Endodermal cell (in vitro differentiated cells): ENCODE results near the gene ZBP1. TPM values are rescaled to one million over a fixed set of nuclear protein-coding genes. Genes with fewer than 3 reads are reported as not detected.
A peak's percentile ranks its signal among the peaks of the same experiment; 100 is the strongest.

Source experiments
- DNase-seq: peaks from one replicate; pipeline ENCODE4 v3.0.0-alpha.2; 2017
- H3K27ac ChIP-seq: 2 replicates; pipeline ENCODE4 v1.5.1; 2013; ENCODE audit warnings: mild to moderate bottlenecking, low read depth, low read length, moderate library complexity
- H3K27me3 ChIP-seq: 2 replicates; pipeline ENCODE4 v1.6.1; 2013; ENCODE audit warnings: mild to moderate bottlenecking, low read length, moderate library complexity; ENCODE audit not compliant: insufficient read depth, control insufficient read depth, poor library complexity, severe bottlenecking
- H3K36me3 ChIP-seq: 2 replicates; pipeline ENCODE4 v1.7.0; 2013; ENCODE audit warnings: mild to moderate bottlenecking, low read length, moderate library complexity; ENCODE audit not compliant: control insufficient read depth, insufficient read depth
- H3K4me1 ChIP-seq: one replicate; pipeline ENCODE4 v1.7.0; 2013; ENCODE audit warnings: low read length; ENCODE audit not compliant: control insufficient read depth, insufficient read depth
- H3K4me3 ChIP-seq: 2 replicates; pipeline ENCODE4 v1.5.1; 2013; ENCODE audit warnings: mild to moderate bottlenecking, low read length, moderate library complexity
- H3K9ac ChIP-seq: 2 replicates; pipeline ENCODE4 v1.6.1; 2013; ENCODE audit warnings: mild to moderate bottlenecking, low read length, moderate library complexity; ENCODE audit not compliant: poor library complexity, severe bottlenecking; ENCODE audit errors: extremely low read depth
- H3K9me3 ChIP-seq: 2 replicates; pipeline ENCODE4 v1.6.1; 2013; ENCODE audit warnings: mild to moderate bottlenecking, low read length, moderate library complexity; ENCODE audit not compliant: control insufficient read depth
- H3K27ac Mint-ChIP-seq: 2 replicates; pipeline ENCODE4 v1.8.0; 2020; ENCODE audit warnings: mixed read lengths
- H3K27me3 Mint-ChIP-seq: 2 replicates; pipeline ENCODE4 v1.8.0; 2021; ENCODE audit warnings: mild to moderate bottlenecking, mixed read lengths; ENCODE audit not compliant: insufficient read depth
- H3K36me3 Mint-ChIP-seq: 2 replicates; pipeline ENCODE4 v1.8.0; 2020; ENCODE audit warnings: low read depth, mixed read lengths
- H3K4me1 Mint-ChIP-seq: 2 replicates; pipeline ENCODE4 v1.8.0; 2020; ENCODE audit warnings: mixed read lengths
- H3K4me3 Mint-ChIP-seq: 2 replicates; pipeline ENCODE4 v1.8.0; 2020; ENCODE audit warnings: mild to moderate bottlenecking, moderate library complexity, mixed read lengths
- H3K9me3 Mint-ChIP-seq: 2 replicates; pipeline ENCODE4 v1.8.0; 2020; ENCODE audit warnings: mild to moderate bottlenecking, mixed read lengths
- WGBS, 2 experiments: methylation state at CpG; one replicate each; pipeline versions ENCODE4 v1.1.5 to v1.1.7; 2013; ENCODE audit warnings: missing lambda C conversion rate in 2 of 2, mixed read lengths in 1 of 2; ENCODE audit not compliant: insufficient coverage in 1 of 2, insufficient read length in 1 of 2; 5-methylcytosine and 5-hydroxymethylcytosine counted together
- total RNA-seq, 2 donors: library from RNA; stranded (reverse); fragmentation: NEBNext Ultra II Directional in 1 of 2; extraction: Animal tissue kit (Norgen Biotek cat#: 25700) in 1 of 2; gene quantifications; 2 replicates in 1 of 2; 3 replicates in 1 of 2; pipeline ENCODE4 v1.2.1, GENCODE V29; 2021
- TF ChIP-seq, protein P1 (sequence below): fragments of 200-600 bp; sonication (generic); conservative IDR thresholded peaks from 2 replicates; pipeline ENCODE4 v1.5.0; 2021; ENCODE audit warnings: antibody characterized with exemption, mild to moderate bottlenecking

Gene ZBP1
- total RNA-seq, 2 donors from 2014 or later: not detected

DNA sequence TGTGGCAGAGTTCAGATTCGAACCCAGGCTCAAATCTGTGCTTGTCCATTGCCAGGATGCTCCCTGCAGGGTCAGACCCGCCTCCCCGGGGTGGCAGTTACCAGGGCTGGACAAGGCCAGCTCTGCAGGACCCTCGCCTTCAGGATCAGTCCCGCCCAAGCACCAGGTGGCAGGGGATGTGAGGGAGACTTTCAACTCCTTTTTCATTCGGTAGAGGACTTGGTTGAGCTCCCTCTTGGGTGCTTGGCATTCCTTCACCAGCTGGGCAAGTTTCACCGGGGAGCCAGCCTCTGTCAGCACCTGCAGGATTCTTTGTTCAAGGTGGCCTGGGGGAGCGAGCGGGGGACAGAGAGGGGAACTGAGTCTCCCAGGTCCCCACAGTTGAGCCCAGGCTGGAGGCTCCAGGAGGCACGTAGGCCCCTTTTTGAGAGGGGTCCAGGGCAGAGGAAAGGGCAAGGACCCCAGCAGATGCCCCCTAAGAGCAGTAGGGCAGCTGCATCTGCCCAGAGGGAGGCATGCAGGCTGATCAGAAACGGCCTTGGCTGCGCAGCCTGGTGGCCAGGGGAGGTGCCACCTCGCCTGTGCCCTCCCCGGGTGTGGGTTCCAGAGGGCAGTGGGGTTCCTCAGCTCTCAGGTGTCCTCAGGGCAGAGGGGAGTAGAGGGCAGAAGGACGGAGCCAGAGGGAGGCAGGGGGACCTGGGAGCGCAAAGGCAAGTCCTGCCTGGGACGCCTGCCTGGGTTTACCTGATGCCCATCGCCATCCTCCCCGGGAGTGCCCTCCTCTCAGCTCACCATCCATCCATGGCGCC lies 3.9 kb downstream of the ZBP1 start:
- TF ChIP-seq, protein P1, sequence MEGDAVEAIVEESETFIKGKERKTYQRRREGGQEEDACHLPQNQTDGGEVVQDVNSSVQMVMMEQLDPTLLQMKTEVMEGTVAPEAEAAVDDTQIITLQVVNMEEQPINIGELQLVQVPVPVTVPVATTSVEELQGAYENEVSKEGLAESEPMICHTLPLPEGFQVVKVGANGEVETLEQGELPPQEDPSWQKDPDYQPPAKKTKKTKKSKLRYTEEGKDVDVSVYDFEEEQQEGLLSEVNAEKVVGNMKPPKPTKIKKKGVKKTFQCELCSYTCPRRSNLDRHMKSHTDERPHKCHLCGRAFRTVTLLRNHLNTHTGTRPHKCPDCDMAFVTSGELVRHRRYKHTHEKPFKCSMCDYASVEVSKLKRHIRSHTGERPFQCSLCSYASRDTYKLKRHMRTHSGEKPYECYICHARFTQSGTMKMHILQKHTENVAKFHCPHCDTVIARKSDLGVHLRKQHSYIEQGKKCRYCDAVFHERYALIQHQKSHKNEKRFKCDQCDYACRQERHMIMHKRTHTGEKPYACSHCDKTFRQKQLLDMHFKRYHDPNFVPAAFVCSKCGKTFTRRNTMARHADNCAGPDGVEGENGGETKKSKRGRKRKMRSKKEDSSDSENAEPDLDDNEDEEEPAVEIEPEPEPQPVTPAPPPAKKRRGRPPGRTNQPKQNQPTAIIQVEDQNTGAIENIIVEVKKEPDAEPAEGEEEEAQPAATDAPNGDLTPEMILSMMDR: no peak
- WGBS, 2 experiments: 90 to 95% methylated on average over 10 to 20 of the region's 20 CpGs
- no peaks in the 10 kb centered on the region for H3K36me3 ChIP-seq
- Mint-ChIP-seq H3K4me1 (no peaks in the 10 kb centered on the region), H3K27me3 (peaks cover 7% of the 10 kb centered on the region), H3K36me3 (no peaks in the 10 kb centered on the region), H3K4me3 (no peak overlapping the region), H3K27ac (no peak overlapping the region), H3K9me3 (no peaks in the 10 kb centered on the region)
- no peak overlapping the region for H3K4me3 ChIP-seq
- no peak overlapping the region for H3K27ac ChIP-seq
- H3K9ac ChIP-seq: no peak overlapping the region
- DNase-seq: no peak
- H3K4me1 ChIP-seq: no peaks in the 10 kb centered on the region
- H3K9me3 ChIP-seq: no peaks in the 10 kb centered on the region
- no peaks in the 10 kb centered on the region for H3K27me3 ChIP-seq

DNA sequence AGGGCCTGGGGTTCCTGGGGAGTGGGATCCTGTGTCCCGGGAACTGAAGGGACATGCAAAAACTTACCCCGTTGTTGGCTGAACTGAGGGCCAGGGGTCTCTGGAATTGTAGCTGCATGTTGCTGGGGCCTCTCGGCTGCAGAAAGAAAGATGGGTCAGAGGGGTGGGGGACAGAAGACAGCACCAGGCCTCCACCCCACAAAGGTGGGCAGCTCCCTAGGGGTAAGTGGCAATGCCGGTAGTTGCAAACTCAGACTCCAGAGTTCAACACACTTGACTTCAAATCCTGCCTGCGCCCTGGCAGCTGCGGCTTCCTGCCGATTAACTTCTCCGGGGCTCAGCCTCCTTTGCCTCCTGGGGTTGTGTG lies 4.8 kb downstream of the ZBP1 start:
- peaks cover 7% of the 10 kb centered on the region for H3K27me3 Mint-ChIP-seq
- no peak overlapping the region for H3K27ac Mint-ChIP-seq
- Histone ChIP-seq H3K4me3 (no peak overlapping the region), H3K36me3 (no peaks in the 10 kb centered on the region), H3K9me3 (no peaks in the 10 kb centered on the region), H3K27ac (no peak overlapping the region), H3K9ac (no peak overlapping the region), H3K27me3 (no peaks in the 10 kb centered on the region), H3K4me1 (no peaks in the 10 kb centered on the region)
- H3K36me3 Mint-ChIP-seq: no peaks in the 10 kb centered on the region
- peak; percentile 23 for DNase-seq
- no peak overlapping the region for H3K4me3 Mint-ChIP-seq
- H3K9me3 Mint-ChIP-seq: no peaks in the 10 kb centered on the region
- 69 to 84% methylated on average over 6 to 8 of the region's 8 CpGs for WGBS, 2 experiments
- TF ChIP-seq, protein P1: no peak
- no peaks in the 10 kb centered on the region for H3K4me1 Mint-ChIP-seq

DNA sequence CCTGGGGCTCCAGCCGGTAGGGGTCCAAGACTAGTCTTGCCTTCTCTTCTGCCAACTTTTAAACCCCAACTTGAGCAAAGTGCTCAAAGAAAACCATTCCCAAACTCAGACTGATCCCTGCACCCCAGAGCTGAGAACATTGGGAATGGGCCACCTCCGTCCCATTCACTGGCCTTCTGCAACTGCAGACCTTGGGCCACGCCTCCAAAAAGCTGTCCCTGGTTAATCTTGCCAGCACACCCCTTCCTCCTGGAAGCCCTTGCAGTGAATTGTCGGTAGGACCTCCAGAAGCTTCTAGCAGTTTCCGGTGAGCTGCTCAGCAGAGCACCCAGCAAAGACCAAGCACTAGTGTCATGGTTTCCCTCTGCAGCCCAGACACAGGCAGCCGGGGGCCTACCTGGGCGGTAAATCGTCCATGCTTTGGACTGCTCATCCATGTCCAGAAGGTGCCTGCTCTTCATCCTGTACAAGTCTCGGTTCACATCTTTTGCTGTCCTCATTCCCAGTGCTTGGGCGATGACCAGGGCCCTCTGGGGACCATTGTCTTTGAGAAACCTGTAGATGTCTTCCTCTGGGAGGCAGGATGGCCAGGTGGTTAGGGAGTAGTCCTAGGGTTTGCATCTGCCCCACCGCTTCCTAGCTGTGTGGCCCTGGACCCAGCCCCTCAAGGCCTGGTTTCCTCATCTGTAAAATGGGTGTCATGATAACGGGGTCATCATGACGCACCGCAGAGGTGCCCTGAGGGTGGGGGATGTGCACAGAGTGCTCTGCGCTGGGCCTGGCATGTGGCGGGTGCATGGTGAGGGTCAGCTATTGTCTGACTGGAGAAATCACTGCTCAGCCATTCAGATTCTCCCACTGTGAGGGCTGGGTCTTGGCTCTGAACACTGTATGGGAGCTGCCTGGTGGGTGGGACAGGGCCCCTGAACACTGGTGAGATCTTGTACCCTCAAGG lies 5.5 kb downstream of the ZBP1 start:
- Histone ChIP-seq H3K9ac (no peak overlapping the region), H3K4me3 (no peak overlapping the region), H3K27me3 (no peaks in the 10 kb centered on the region), H3K36me3 (no peaks in the 10 kb centered on the region), H3K4me1 (no peaks in the 10 kb centered on the region), H3K9me3 (no peaks in the 10 kb centered on the region), H3K27ac (no peak overlapping the region)
- Mint-ChIP-seq H3K27ac (no peak overlapping the region), H3K4me1 (no peaks in the 10 kb centered on the region), H3K27me3 (peaks cover 8% of the 10 kb centered on the region), H3K9me3 (no peaks in the 10 kb centered on the region), H3K4me3 (no peak overlapping the region), H3K36me3 (no peaks in the 10 kb centered on the region)
- TF ChIP-seq, protein P1: no peak
- peak; percentile 26 for DNase-seq
- WGBS, 2 experiments: 93% methylated on average over 11 to 16 of the region's 16 CpGs
